HG03469 (cell line): ENCODE measurements around the gene BEST2.
"Not testable (repeated sequence)": the region's sequence is repeated elsewhere in the genome, so short reads cannot be mapped to it uniquely, and the experiment has no call there.

ENCODE experiments used
- ATAC-seq: cut with Tn5 transposase; IDR thresholded peaks from one replicate; pipeline ENCODE4 v1.9.1; 2021; ENCODE audit warnings: mild to moderate bottlenecking, moderate library complexity, moderate number of reproducible peaks; ENCODE audit not compliant: unreplicated experiment

Gene BEST2

GRCh38 chr19:12751635-12752034 lies at the start of gene BEST2:
Gene BEST2 (plus strand): TSS chr19:12751791. CDS start chr19:12752593, 802 bp downstream.
- no peak for ATAC-seq

- ATAC-seq: no peak
Observed at GRCh38 chr19:12703046-12703445, 48.5 kb upstream of the BEST2 start.

DNA sequence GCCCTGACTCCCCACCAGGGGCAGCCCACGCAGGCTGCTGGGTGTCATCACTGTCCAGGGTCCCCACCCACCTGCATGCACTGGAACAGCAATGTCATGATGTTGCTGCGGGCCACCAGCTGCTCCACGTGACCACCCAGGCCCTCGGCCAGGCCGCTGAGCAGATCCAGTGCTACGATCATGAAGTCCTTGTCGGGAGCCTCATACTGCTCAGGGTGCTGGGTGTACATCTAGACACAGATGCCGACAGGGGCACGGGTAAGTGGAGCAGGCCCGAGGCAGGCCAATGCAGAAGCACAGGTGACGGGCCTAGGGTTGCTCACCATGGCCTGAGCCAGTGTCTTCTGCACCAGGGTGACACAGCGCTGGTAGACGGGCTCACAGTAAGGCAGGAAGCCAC lies 46.4 kb upstream of the BEST2 start:
- no peak for ATAC-seq

GRCh38 chr19:12705654-12706331 lies 45.8 kb upstream of the BEST2 start:
- ATAC-seq: no peak

DNA sequence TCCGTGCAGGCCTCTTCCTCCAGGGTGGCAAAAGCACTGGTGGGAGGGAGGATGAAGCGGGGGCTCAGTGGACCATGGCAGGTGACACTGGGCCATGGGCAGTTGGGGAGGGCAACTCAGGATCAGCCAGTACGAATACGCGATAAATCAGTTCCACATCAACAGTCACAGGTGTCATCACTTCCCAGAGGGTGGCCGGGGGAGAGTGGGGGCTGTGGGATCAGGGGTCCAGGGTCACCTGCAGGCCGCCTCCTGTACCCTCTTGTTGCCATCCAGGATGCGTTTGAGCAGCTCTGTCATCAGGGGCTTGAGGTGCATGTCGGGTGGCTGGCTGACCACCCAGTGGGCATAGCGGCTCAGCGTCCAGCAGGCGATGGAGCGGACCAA lies 45.3 kb upstream of the BEST2 start:
- no peak for ATAC-seq

DNA sequence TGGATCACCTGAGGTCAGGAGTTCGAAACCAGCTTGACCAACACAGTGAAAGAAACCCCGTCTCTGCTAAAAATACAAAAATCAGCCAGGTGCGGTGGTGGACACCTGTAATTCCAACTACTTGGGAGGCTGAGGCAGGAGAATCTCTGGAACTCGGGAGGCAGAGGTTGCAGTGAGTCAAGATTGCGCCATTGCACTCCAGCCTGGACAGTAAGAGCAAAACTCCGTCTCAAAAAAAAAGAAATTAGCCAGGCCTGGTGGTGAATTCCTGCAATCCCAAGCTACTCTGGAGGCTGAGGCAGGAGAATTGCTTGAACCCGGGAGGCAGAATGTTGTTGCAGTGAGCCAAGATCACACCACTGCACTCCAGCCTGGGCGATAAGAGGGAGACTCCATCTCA lies 43.0 kb upstream of the BEST2 start:
- ATAC-seq: no peak

DNA sequence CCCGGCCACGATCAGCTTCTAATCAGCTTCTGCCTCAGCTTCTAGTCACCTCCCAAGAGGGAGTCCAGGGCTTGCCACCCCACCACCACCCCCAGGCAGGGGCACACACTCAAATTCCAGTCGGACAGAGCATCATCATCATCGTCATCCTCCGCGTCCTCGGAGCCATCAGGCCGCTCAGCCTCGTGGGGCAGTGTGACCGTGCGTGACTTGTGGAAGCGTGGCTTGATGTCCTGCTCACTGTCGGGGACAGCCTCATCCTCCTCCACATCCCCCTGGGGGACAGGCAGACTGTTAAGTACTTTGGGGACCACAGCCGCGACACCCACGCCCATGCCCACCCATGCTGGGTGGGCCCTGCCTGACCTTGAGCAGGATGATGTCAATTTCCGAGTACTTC lies 40.4 kb upstream of the BEST2 start:
- no peak for ATAC-seq

DNA sequence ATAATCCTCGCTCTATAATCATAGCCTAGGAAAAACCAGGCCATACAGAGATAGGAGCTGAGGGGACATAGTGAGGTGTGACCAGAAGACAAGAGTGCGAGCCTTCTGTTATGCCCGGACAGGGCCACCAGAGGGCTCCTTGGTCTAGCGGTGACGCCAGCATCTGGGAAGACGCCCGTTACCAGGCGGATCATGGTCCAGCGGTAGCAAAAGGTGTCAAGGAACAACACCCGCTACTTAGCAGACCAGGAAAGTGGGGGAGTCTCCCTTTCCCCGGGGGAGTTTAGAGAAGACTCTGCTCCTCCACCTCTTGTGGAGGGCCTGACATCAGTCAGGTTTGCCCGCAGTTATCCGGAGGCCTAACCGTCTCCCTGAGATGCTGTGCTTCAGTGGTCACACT lies 39.5 kb upstream of the BEST2 start:
- ATAC-seq: not testable (repeated sequence)

DNA sequence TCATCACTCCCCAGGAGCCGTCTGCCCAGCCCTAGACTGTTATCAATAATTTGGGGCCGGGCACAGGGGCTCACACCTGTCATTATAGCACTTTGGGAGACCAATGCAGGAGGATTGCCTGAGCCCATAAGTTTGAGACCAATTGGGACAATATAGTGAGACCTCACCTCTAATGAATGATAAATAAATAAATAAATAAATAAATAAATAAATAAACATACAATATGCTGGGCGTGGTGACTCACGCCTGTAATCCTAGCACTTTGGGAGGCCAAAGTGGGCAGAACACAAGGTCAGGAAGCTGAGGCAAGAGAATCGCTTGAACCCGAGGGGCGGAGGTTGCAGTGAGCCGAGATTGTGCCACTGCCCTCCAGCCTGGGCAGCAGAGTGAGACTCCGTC lies 38.3 kb upstream of the BEST2 start:
- not testable (repeated sequence) for ATAC-seq

- ATAC-seq: no peak
Observed at GRCh38 chr19:12715102-12715501, 36.5 kb upstream of the BEST2 start.

DNA sequence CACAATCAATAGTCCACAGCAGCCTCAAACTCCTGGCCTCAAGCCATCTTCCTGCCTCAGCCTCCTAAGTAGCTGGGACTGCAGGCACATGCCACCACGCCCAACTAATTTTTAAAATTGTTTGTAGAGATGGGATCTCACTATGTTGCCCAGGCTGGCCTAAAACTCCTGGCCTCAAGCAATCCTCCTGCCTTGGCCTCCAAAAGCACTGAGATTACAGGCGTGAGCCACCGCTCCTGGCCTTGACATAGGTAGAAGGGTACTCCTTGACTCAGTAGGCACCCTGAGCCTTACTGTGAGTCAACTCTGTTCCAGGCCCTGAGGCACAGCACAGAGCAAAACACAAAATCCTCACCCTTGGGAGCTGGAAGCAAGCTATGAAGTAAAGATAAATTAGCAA lies 35.7 kb upstream of the BEST2 start:
- no peak for ATAC-seq

DNA sequence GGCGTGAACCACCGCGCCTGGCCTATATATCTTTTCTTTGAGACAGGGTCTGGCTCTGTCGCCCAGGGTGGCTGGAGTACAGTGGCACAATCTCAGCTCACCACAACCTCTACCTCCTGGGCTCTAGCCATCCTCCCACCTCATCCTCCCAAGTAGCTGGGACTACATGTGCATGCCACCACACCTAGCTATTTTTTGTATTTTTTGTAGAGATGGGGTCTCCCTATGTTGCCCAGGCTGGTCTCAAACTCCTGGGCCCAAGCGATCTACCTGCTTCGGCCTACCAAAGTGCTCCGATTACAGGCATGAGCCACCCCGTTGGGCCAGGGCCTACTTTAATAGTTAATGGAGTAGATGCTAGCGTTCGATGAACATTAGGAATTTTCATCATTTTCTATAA lies 31.3 kb upstream of the BEST2 start:
- ATAC-seq: no peak

- no peak for ATAC-seq
Observed at GRCh38 chr19:12720851-12721655, 30.5 kb upstream of the BEST2 start.

GRCh38 chr19:12721656-12722565 lies 29.7 kb upstream of the BEST2 start:
- no peak for ATAC-seq

GRCh38 chr19:12722566-12723380 lies 28.8 kb upstream of the BEST2 start:
- ATAC-seq: peak; percentile 55

DNA sequence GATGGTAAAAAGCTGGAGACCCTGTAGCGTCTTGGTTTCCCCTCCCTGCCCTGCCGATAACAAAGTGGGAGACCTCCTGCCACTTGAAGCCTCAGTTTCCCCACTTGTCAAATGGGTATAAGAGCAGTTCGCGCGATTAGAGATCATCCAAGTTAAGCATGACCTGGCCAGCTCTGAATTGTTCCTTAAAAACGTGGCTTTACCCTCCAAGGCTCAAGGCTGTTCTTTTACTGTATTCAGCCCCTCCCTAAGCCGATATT lies 28.3 kb upstream of the BEST2 start:
- no peak for ATAC-seq

GRCh38 chr19:12723641-12724426 lies 27.8 kb upstream of the BEST2 start, which contains the start of gene TNPO2:
Gene TNPO2 (minus strand): TSS chr19:12723932. CDS start chr19:12720977, 2,955 bp downstream.
- no peak for ATAC-seq

GRCh38 chr19:12725612-12726011 lies 26.0 kb upstream of the BEST2 start:
- not testable (repeated sequence) for ATAC-seq

DNA sequence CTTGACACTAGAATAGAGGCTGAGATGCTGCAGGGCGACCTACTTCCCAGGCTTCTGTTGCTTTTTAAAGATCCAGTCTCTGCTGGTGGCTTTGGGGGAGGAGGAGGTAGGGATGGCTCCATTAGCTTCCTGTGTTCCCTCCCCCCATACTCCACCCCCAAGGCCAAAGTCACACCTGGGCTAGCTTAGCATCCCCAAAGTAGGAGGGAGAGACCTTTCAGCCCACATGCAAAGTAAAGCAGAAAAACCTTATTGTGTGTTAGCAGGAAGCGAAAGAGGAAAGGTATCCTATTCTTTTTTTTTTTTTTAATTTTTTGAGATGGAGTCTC lies 24.6 kb upstream of the BEST2 start:
- ATAC-seq: no peak
